ENCODE data around the gene DENND1A.

The DENND1A gene

DNA sequence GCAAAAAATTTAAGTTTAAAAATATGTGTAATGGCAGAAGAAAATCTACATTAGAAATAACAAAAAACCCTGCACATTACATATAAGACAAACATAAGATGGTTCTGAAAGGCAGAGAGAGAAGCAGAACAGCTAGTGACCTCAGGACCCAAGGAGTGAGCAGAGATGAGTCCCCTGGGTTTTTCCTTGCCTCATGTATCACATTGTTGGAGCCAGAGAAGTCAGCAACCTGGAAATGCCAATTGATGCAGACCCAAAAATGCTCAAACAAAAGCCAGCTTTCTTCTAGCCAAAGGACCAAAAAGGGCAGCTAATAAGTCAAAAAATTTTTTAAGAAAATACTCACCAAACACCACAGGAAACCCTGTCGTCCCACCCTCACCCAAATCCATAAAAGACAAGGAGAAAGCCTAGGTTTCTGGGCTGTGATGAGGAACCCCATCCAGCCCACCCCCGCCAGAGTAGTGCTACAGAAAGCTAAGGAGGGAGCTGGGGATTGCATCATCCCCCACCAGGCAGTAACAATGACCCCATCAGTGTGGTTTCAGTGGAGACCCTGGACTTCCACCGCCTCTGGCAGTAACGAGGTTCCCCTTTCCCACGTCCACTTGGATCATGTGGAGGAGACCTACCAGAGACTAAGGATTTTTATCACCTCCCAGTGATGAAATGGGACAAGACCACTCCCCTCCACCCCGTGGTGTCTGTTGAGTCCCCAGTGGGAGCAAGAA, 17.6 kb downstream of the DENND1A start:
- no peak for TF ChIP-seq GATA2 (IDR thresholded peaks at IDR 0.05; ENCODE audit: low read depth, low read length)
- TF ChIP-seq GATA3 (IDR thresholded peaks at IDR 0.05; ENCODE audit: low read depth, low read length), result no peak

DNA sequence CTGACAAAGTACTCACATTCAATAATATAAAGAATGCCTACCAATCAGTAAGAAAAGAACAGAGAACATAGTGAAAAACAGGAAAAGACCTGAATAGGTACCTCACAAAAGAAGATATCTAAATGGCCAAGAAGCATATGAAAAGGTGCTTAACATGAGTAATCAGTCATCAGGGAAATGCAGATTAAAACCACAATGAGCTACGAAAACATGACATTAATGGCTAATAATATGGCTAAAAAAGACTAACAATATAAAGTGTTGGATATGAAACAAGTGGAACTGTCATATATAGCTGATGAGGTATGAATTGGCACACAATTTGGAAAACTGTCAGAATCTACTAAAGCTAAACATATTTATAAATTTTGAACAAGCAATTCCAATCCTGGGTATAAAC, 18.9 kb downstream of the DENND1A start:
- no peak for TF ChIP-seq GATA2 (IDR thresholded peaks at IDR 0.05; ENCODE audit: low read depth, low read length)
- TF ChIP-seq GATA3 (IDR thresholded peaks at IDR 0.05; ENCODE audit: low read depth, low read length), result no peak

DNA sequence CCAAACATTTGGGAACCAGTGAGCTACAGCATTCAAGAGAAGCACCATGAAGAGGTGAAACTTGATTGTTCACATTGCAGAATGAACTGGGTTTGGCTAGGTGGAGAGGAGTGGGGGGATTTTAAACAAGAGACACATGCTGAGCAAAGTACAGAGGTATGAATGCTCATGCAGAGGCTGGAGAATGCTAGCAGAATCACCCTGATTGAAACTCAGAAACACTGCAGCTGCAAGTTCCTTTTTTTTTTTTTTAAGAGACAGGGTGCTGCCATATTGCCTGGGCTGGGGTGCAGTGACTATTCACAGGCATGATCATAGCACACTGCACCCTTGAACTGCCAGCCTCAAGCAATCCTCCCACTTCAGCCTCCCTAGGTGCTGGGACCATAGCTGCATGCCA, 35.1 kb downstream of the DENND1A start:
- no peak for TF ChIP-seq GATA3 (IDR thresholded peaks at IDR 0.05; ENCODE audit: low read depth, low read length)
- no peak for TF ChIP-seq GATA2 (IDR thresholded peaks at IDR 0.05; ENCODE audit: low read depth, low read length)

DNA sequence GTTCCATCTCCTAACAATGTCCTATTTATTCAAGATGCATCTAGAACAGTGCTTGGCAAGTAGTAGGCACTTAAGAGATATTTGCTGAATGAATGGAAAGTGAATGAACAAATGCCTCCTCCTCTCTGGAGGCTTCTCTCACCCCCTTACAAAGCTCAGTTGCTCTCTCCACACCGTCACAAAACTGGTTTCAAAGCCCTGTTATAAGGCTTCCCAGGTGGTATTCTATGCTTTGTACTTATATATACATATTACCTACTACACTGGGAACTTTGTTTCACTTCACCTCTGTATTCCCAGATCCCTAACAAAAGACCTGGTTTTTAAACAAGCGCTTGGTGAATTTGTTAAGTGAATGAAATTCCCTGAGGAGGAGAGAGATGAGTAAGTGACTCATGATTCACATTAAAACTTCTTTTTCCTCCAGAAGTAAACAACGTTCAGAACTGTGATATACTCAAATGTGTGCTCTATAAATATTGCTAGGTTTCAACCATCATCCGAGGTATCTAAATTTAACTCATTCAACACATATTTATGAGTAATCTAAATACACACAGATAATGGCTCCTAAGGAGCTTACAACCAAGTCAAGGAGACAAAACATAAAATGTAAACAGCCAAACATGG, 36.0 kb downstream of the DENND1A start:
- TF ChIP-seq GATA2 (IDR thresholded peaks at IDR 0.05; ENCODE audit: low read depth, low read length) (no peak), GATA3 (IDR thresholded peaks at IDR 0.05; ENCODE audit: low read depth, low read length) (no peak)

DNA sequence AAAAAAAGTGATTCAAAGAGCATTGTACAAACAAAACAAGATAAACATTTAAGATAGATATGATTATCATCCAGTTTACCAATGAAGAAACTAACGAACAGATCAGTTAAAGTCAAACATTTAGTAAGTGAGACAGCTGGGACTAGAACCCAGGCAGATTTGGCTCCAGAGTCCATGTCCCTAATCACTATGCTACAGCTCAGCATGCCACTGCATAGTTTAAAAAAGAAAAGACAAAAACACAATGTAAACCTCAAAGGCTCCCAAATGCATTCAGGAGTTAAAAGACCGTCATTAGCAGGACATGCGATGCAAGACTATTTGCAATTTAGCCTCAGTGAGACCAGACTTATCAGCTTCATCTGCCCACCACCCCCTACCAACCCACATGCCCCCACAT, 36.8 kb downstream of the DENND1A start:
- TF ChIP-seq GATA3 (IDR thresholded peaks at IDR 0.05; ENCODE audit: low read depth, low read length) (no peak), GATA2 (IDR thresholded peaks at IDR 0.05; ENCODE audit: low read depth, low read length) (no peak)

DNA sequence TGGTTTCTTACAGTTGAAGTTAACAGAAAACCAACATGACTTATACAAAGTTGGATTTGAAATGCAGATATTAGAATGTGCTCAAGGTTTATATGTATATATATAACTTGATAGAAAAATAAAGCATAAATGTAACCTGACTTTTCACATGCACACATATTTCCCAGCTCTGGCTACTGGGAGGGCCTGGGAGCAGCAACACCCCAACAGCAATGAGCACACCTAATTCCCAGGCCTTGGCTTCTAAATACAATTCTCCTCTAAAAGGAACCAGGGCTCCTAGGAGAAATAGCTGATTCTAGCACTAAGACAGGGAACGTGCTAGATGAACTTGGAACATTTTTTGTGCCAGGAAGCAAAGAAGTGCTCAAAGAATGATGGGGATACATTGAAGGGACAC, 42.1 kb downstream of the DENND1A start:
- no peak for TF ChIP-seq GATA3 (IDR thresholded peaks at IDR 0.05; ENCODE audit: low read depth, low read length)
- no peak for TF ChIP-seq GATA2 (IDR thresholded peaks at IDR 0.05; ENCODE audit: low read depth, low read length)

DNA sequence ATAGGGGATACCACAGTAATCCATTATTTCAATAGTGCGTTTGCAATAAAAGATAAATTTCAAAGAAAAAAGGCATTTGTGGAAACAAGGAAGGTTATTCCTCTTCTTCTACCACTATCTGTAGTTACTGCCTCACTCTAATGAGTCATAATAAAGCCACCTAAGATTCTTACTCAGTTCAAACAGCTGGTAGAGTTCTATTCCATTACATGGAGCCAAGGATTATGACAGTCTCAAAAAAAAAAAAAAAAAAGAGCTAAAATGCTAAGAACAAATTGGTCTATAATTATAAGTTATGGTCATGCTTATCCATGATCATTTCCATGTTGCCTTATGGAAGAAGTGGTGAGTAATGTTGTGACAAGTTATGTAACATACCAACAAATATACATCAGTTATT, 46.3 kb downstream of the DENND1A start:
- TF ChIP-seq GATA2 (IDR thresholded peaks at IDR 0.05; ENCODE audit: low read depth, low read length) (no peak), GATA3 (IDR thresholded peaks at IDR 0.05; ENCODE audit: low read depth, low read length) (no peak)

DNA sequence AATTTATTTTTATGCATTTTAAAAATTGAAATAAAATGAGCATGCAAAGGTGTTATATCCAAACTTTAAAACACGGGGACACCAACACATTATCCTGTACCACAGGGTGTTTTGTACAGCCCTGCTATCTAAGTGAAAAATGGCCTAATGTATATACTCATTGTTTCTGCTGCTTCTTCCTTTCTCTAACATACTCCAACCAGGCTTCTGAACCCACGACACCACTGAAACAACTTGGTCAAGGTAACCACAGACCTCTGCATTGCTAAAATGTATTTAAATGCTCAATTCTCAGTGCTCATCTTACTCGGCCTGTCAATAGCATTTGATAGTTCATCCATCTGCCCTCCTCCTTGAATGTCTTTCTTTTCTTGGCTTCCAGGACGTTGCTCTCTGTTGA, 48.3 kb downstream of the DENND1A start:
- no peak for TF ChIP-seq GATA3 (IDR thresholded peaks at IDR 0.05; ENCODE audit: low read depth, low read length)
- no peak for TF ChIP-seq GATA2 (IDR thresholded peaks at IDR 0.05; ENCODE audit: low read depth, low read length)

DNA sequence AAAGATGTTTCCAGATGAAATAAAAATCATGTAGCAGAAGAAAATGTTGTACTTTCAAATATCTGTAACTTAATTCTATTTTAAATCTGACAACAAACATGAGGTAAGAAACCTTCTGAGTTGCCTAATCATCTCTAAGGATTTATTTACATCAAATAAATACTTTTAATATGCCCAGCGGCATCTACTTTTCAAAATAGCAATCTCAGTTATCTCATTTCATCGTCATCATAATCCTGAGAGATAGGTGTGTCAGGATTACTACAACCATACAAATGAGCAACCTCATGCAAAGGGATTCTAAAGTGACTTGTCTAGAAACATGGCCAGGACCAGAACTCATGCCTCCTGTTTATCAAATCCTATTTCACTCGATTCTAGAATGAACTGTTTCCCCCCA, 49.5 kb downstream of the DENND1A start:
- no peak for TF ChIP-seq GATA2 (IDR thresholded peaks at IDR 0.05; ENCODE audit: low read depth, low read length)
- TF ChIP-seq GATA3 (IDR thresholded peaks at IDR 0.05; ENCODE audit: low read depth, low read length), result no peak

DNA sequence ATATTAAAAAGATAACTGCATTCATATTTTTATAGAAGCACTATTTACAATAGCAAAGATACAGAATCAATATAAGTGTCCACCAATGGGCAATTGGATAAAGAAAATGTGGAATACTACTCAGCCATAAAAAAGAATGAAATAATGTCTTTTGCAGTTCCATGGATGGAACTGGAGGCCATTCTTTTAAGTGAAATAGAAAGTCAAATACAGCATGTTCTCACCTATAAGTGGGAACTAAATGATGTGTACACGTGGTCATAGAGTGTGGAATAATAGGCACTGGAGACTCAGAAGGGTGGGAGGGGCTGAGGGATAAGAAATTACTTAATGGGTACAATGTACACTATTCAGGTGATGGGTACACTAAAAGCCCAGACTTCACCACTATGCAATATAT, 53.2 kb downstream of the DENND1A start:
- no peak for TF ChIP-seq GATA2 (IDR thresholded peaks at IDR 0.05; ENCODE audit: low read depth, low read length)
- no peak for TF ChIP-seq GATA3 (IDR thresholded peaks at IDR 0.05; ENCODE audit: low read depth, low read length)

DNA sequence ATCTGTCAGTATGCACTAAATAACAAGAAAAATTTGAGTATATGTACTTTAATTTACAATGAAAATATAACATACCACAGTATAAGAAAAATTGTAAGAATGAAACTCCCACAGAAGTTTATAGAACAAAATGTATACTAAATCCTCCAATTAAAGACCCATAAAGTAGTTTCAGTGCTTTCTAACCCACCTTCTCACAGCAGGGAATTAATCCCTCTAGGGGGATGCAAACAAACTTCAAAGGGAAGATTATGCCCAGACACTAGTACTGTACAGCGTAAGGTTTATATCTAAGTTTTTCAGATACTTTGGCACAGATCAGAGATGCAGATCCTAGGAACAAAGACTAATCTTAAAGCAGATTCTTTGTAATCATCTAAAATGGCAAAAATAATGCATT, 57.2 kb downstream of the DENND1A start:
- no peak for TF ChIP-seq GATA2 (IDR thresholded peaks at IDR 0.05; ENCODE audit: low read depth, low read length)
- TF ChIP-seq GATA3 (IDR thresholded peaks at IDR 0.05; ENCODE audit: low read depth, low read length), result no peak

DNA sequence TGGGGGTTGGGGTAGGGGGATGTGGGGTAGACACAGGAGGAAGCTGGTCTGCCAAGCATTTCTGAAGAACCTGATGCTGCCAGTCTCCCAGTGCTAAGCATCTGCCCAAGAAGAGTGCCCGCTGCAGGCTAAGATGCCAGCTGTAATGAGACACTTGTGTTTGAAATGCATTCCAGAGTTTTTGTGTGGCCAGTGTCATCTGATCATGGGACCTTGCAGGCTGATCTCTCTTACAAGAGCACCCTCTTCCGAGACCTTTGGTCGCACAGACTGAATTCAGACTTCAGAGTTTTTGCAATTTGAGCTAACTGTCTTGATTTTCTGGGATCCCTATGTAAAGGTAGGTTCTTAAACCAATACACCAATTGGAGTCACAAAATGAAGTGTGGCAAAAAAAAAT, 58.1 kb downstream of the DENND1A start:
- no peak for TF ChIP-seq GATA2 (IDR thresholded peaks at IDR 0.05; ENCODE audit: low read depth, low read length)
- no peak for TF ChIP-seq GATA3 (IDR thresholded peaks at IDR 0.05; ENCODE audit: low read depth, low read length)

DNA sequence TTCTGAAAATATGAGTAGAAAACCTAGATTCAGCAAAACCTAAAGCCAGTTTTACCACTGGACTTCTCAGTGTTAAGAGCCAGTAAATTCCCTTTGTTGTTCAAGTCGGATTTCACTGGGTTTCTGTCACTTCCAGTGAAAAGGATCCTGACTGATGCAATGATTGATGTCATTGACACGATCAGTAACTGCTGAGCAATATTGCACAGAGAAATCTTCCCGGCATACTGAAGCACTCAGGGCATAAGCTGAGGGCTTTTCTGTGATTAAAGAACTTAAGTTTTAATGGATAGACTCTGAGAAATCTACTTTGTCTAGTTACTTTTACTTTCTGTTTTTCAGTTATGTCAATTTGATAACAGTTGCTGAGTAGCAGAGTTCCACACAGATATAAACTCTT, 61.9 kb downstream of the DENND1A start:
- TF ChIP-seq GATA3 (IDR thresholded peaks at IDR 0.05; ENCODE audit: low read depth, low read length) (no peak), GATA2 (IDR thresholded peaks at IDR 0.05; ENCODE audit: low read depth, low read length) (no peak)

DNA sequence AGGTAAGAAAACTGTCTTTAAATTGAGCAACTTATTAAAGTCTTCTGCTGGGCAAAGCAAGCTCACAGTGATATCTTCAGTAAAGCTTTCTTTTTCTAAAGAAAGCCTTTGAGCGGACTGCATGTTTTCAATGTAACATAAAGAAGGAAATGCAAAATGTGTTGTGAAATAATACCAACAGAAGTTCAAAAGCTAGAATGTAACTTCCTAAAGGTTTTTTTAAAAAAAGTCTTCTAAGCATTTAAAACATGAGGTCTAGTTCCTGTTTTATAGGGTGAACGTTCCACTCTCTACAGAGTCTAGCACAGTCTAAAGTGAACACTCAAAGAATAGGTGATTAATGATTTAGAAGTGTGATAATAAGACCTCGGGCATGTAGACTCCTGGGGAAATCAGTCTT, 62.9 kb downstream of the DENND1A start:
- TF ChIP-seq GATA3 (IDR thresholded peaks at IDR 0.05; ENCODE audit: low read depth, low read length), result no peak
- no peak for TF ChIP-seq GATA2 (IDR thresholded peaks at IDR 0.05; ENCODE audit: low read depth, low read length)

DNA sequence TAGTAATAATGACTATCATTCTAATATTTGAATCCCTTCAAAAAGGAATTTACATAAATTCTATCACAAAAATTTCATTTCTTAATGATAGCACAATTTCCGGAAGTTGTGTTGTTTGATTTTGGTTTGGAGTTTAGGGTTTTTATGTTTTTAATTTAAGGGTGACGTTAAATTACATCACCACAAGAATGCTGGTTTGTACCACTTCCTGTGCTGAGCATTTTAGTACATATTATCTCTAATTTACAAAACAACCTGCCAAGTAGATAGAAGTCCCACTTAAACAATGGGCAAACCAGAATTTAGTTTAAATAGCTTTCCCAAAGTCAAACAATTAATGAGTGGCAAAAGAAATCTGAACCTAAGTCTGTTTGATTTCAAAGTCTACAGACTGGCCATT, 63.4 kb downstream of the DENND1A start:
- TF ChIP-seq GATA2 (IDR thresholded peaks at IDR 0.05; ENCODE audit: low read depth, low read length), result no peak
- no peak for TF ChIP-seq GATA3 (IDR thresholded peaks at IDR 0.05; ENCODE audit: low read depth, low read length)

All from SH-SY5Y (cell line).